Lower leg skin (tissue), 4 donors: Measurements from ENCODE around the gene NMNAT3. TPM values are rescaled to one million over a fixed set of nuclear protein-coding genes. Genes with fewer than 3 reads are reported as not detected.
A peak's percentile ranks its signal among the peaks of the same experiment; 100 is the strongest.

Experiments used
- DNase-seq, 2 donors: peaks; one replicate each; pipeline ENCODE4 v3.0.0-alpha.2; 2019; ENCODE audit warnings: low spot score in 2 of 2
- H3K4me3 ChIP-seq: fragments of 200-600 bp; sonication (generic); 2 replicates; pipeline ENCODE4 v1.5.1; 2017; ENCODE audit warnings: mild to moderate bottlenecking, low read depth; ENCODE audit not compliant: poor library complexity, severe bottlenecking
- POLR2A ChIP-seq, 2 donors: fragments of 450-650 bp; IDR thresholded peaks; one replicate each; pipeline ENCODE4 v1.6.1; 2016 to 2017; ENCODE audit warnings: antibody characterized with exemption in 2 of 2, mild to moderate bottlenecking in 1 of 2, moderate library complexity in 1 of 2
- WGBS, 2 donors: methylation state at CpG; one replicate each; pipeline ENCODE4 v1.1.5; 2018; 5-methylcytosine and 5-hydroxymethylcytosine counted together
- intact Hi-C: fragments of 100-400 bp; cut with DNase I; formaldehyde crosslinking; loops from one replicate; pipeline ENCODE4 v1.15.0; 2023; ENCODE audit warnings: low total_unique reads
- total RNA-seq, 4 donors: library from RNA; depleted of rRNA; stranded (reverse); fragments of >200 nt; gene quantifications; one replicate each; pipeline ENCODE4 v1.1.0, GENCODE V29; 2016
- TF ChIP-seq, protein P1 (sequence below), 3 donors: fragments of 450-650 bp; IDR thresholded peaks; one replicate each; pipeline ENCODE4 v1.5.1; 2016; ENCODE audit warnings: antibody characterized with exemption in 3 of 3, mild to moderate bottlenecking in 3 of 3, moderate library complexity in 2 of 3

Gene NMNAT3
- total RNA-seq, 4 donors from 2014 or later = 33.6 to 41.9 (median 37.5) TPM

- no peak overlapping the region for H3K4me3 ChIP-seq
- intact Hi-C loops = no loop called here
- 75 to 81% methylated on average over 6 of the region's 6 CpGs for WGBS, 2 donors
- peak in 1 of 2 donors; percentile 71 for DNase-seq
- TF ChIP-seq, protein P1, sequence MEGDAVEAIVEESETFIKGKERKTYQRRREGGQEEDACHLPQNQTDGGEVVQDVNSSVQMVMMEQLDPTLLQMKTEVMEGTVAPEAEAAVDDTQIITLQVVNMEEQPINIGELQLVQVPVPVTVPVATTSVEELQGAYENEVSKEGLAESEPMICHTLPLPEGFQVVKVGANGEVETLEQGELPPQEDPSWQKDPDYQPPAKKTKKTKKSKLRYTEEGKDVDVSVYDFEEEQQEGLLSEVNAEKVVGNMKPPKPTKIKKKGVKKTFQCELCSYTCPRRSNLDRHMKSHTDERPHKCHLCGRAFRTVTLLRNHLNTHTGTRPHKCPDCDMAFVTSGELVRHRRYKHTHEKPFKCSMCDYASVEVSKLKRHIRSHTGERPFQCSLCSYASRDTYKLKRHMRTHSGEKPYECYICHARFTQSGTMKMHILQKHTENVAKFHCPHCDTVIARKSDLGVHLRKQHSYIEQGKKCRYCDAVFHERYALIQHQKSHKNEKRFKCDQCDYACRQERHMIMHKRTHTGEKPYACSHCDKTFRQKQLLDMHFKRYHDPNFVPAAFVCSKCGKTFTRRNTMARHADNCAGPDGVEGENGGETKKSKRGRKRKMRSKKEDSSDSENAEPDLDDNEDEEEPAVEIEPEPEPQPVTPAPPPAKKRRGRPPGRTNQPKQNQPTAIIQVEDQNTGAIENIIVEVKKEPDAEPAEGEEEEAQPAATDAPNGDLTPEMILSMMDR (IDR thresholded peaks at IDR 0.05) = no peak
- no peak for TF ChIP-seq POLR2A (IDR thresholded peaks at IDR 0.05)
Observed at GRCh38 chr3:139654637-139655365, 23.0 kb downstream of the NMNAT3 start.

DNA sequence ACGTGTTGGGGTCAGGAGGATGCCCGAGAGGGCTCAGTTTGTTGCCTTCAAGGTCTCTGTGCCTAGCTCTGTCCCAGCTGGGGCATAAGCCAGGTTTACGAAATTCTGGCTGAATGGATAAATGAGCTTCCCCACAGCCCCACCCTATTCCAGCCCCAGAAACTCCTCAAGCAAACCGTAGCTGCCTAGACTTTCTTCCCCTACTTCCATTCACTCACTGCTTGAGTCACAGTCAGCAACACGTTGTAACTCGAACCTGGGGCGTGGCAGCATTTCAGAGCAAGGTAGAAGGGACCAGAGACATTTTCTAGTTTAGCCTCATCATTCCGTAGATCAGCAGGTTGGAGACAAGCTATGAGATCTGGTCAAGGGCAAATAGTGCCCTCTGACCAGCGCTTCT is 24.2 kb downstream of the NMNAT3 start:
- H3K4me3 ChIP-seq = no peak overlapping the region
- TF ChIP-seq POLR2A (IDR thresholded peaks at IDR 0.05) = no peak
- TF ChIP-seq, protein P1 (IDR thresholded peaks at IDR 0.05) = no peak
- 40 to 44% methylated on average over 9 of the region's 9 CpGs for WGBS, 2 donors
- DNase-seq = peak; percentile 66 to 85
- intact Hi-C loops = no loop called here

GRCh38 chr3:139652561-139652960 is 25.2 kb downstream of the NMNAT3 start:
- DNase-seq = peak in 1 of 2 donors; percentile 50
- intact Hi-C loops = no loop called here
- 60 to 69% methylated on average over 3 of the region's 3 CpGs for WGBS, 2 donors

GRCh38 chr3:139647866-139648435 is 29.8 kb downstream of the NMNAT3 start:
- 64 to 73% methylated on average over 3 of the region's 3 CpGs for WGBS, 2 donors
- no peak overlapping the region for H3K4me3 ChIP-seq
- DNase-seq = no peak
- TF ChIP-seq, protein P1 (IDR thresholded peaks at IDR 0.05) = no peak
- no peak for TF ChIP-seq POLR2A (IDR thresholded peaks at IDR 0.05)
- intact Hi-C loops = no loop called here

More at GRCh38 chr3:139652561-139652960, 25.2 kb downstream of the NMNAT3 start:
- TF ChIP-seq, protein P1 (IDR thresholded peaks at IDR 0.05) = no peak
- no peak for TF ChIP-seq POLR2A (IDR thresholded peaks at IDR 0.05)
- no peak overlapping the region for H3K4me3 ChIP-seq

- TF ChIP-seq POLR2A (IDR thresholded peaks at IDR 0.05) = no peak
- TF ChIP-seq, protein P1 (IDR thresholded peaks at IDR 0.05) = no peak
- no peak for DNase-seq
- 86 to 87% methylated on average over 4 of the region's 4 CpGs for WGBS, 2 donors
- intact Hi-C loops = no loop called here
- no peak overlapping the region for H3K4me3 ChIP-seq
Observed at GRCh38 chr3:139646512-139646911, 31.3 kb downstream of the NMNAT3 start.
